ENCODE measurements around the gene RASSF8.

- TF ChIP-seq CTCF (conservative IDR thresholded peaks at IDR 0.05; ENCODE audit: low read length) (no peak), EZH2phosphoT487 (IDR thresholded peaks at IDR 0.05; ENCODE audit: borderline replicate concordance, low read depth, low read length) (no peak)
Observed at GRCh38 chr12:25929142-25929541, 29.3 kb upstream of the RASSF8 start.

All from OCI-LY7 (cell line).